Esophagus squamous epithelium (tissue), 4 donors: Measurements from ENCODE around the gene ADAMTS2.

Experiments
- CTCF ChIP-seq, 6 experiments: fragments of 450-650 bp in 4 of 6; fragments of 200-600 bp in 2 of 6; sonication (generic) in 2 of 6; IDR thresholded peaks; one replicate each; pipeline ENCODE4 v1.5.1; 2016 to 2019; ENCODE audit warnings: antibody characterized with exemption in 6 of 6, mild to moderate bottlenecking in 4 of 6, moderate library complexity in 4 of 6
- POLR2A ChIP-seq, 4 donors: fragments of 450-650 bp; IDR thresholded peaks; one replicate each; pipeline ENCODE4 v1.6.1; 2017; ENCODE audit warnings: antibody characterized with exemption in 4 of 4, mild to moderate bottlenecking in 4 of 4, moderate library complexity in 3 of 4

GRCh38 chr5:179177711-179178575 lies 167.3 kb downstream of the ADAMTS2 start:
- TF ChIP-seq CTCF (IDR thresholded peaks at IDR 0.05) (no peak), POLR2A (IDR thresholded peaks at IDR 0.05) (no peak)
